ENCODE results near the gene CRIP1.

CRIP1 gene

GRCh38 chr14:105478398-105479251, 8.1 kb upstream of the CRIP1 start:
- peaks cover 12% of the 10 kb centered on the region for H3K79me1 ChIP-seq (ENCODE audit: low read depth, low read length)
- H3K9me3 ChIP-seq (replicated peaks in 1 of 2; ENCODE audit: control insufficient read depth in 2 of 2, insufficient read depth in 1 of 2, low read depth in 1 of 2, low read length in 2 of 2) = peaks cover 0 to 8% of the 10 kb centered on the region in 2 donors
- peak overlapping the region; percentile 44 for H3K9ac ChIP-seq (ENCODE audit: low read depth, low read length, poor library complexity)
- H2BK120ac ChIP-seq (ENCODE audit: low read depth, low read length) = no peak overlapping the region
- peak overlapping the region; percentile 89 for H3K18ac ChIP-seq (ENCODE audit: low read length)
- H3K4ac ChIP-seq (ENCODE audit: low read length) = no peak overlapping the region
- peak overlapping the region; percentile 96 for H2AK5ac ChIP-seq (ENCODE audit: low read depth, low read length)
- H3K14ac ChIP-seq (ENCODE audit: low read length) = peak overlapping the region; percentile 89
- peaks cover 41 to 57% of the 10 kb centered on the region in 2 donors for H3K4me1 ChIP-seq (ENCODE audit: control insufficient read depth in 2 of 2, insufficient read depth in 1 of 2, low read depth in 1 of 2, low read length in 2 of 2)
- no peak overlapping the region for H2BK5ac ChIP-seq (ENCODE audit: low read length)
- H2BK15ac ChIP-seq (ENCODE audit: low read length) = no peak overlapping the region
- no peak for DNase-seq (ENCODE audit: low spot score)
- H4K8ac ChIP-seq (ENCODE audit: low read depth, low read length) = no peak overlapping the region
- peak overlapping the region; percentile 41 for H2BK12ac ChIP-seq (ENCODE audit: low read length)
- WGBS, 2 donors (ENCODE audit: extremely low coverage in 2 of 2, insufficient read length in 2 of 2, insufficient replicate concordance in 1 of 2) = no CpG with 5 or more reads among the region's 81 CpGs
- H4K91ac ChIP-seq (ENCODE audit: low read depth, low read length, poor library complexity) = no peak overlapping the region
- H3K27me3 ChIP-seq (ENCODE audit: control insufficient read depth in 3 of 3, insufficient read depth in 3 of 3, low read depth in 1 of 3, low read length in 3 of 3) = peaks cover 0 to 67% (median 33%) of the 10 kb centered on the region in 3 experiments
- no peaks in the 10 kb centered on the region for H3K36me3 ChIP-seq (replicated peaks in 1 of 2; ENCODE audit: control insufficient read depth in 2 of 2, insufficient read depth in 2 of 2, low read length in 2 of 2)
- no peak overlapping the region for H3K23ac ChIP-seq (ENCODE audit: low read depth, low read length, poor library complexity)
- H3K27ac ChIP-seq (replicated peaks; ENCODE audit: low read length) = no peak overlapping the region
- no peak overlapping the region for H3K4me3 ChIP-seq (ENCODE audit: low read length in 2 of 2)
- H3K4me2 ChIP-seq (ENCODE audit: insufficient read depth, low read length, poor library complexity, severe bottlenecking) = peak overlapping the region; percentile 11
- no peak overlapping the region for H2AFZ ChIP-seq (ENCODE audit: low read length)

DNA sequence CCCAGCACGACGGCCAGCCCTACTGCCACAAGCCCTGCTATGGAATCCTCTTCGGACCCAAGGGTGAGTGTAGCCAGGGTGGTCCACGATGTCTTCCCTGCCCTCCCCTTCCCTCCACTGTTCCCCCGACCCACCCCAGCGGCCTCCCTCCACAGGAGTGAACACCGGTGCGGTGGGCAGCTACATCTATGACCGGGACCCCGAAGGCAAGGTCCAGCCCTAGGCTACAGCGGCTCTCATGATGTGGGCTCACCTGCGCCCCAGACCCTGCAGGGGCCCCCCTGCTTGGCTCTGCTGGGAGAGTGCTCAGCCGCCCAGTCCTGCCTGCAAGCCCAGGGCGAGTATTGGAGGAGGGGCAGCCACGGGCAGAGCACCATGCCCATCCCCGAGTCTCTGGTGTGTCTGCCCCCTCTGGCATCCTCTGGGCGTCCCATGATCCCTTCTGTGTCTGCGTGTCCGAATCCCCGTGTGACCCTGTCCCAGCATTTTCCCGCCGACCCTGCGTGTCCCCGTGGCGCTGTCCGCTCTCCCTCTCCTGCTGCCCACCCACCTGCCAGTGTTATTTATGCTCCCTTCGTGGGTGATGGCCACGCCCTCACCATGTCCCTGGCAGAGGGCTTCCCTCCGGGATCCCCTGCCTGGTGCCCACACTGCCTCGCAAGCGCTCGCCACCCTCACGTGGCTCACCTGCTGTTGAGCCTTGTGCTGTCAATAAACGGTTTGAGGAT, 7.1 kb upstream of the CRIP1 start:
- H3K23ac ChIP-seq (ENCODE audit: low read depth, low read length, poor library complexity) = peak overlapping the region; percentile 80
- H3K9me3 ChIP-seq (replicated peaks in 1 of 2; ENCODE audit: control insufficient read depth in 2 of 2, insufficient read depth in 1 of 2, low read depth in 1 of 2, low read length in 2 of 2) = peaks cover 0 to 8% of the 10 kb centered on the region in 2 donors
- H3K14ac ChIP-seq (ENCODE audit: low read length) = peak overlapping the region; percentile 82
- no peak overlapping the region for H3K4ac ChIP-seq (ENCODE audit: low read length)
- DNase-seq (ENCODE audit: low spot score) = no peak
- H3K4me2 ChIP-seq (ENCODE audit: insufficient read depth, low read length, poor library complexity, severe bottlenecking) = no peak overlapping the region
- peak overlapping the region; percentile 24 for H2BK120ac ChIP-seq (ENCODE audit: low read depth, low read length)
- H2BK15ac ChIP-seq (ENCODE audit: low read length) = peak overlapping the region; percentile 83
- H2BK12ac ChIP-seq (ENCODE audit: low read length) = peak overlapping the region; percentile 7
- H3K36me3 ChIP-seq (replicated peaks in 1 of 2; ENCODE audit: control insufficient read depth in 2 of 2, insufficient read depth in 2 of 2, low read length in 2 of 2) = no peaks in the 10 kb centered on the region
- H2BK5ac ChIP-seq (ENCODE audit: low read length) = no peak overlapping the region
- H2AK5ac ChIP-seq (ENCODE audit: low read depth, low read length) = peak overlapping the region; percentile 96
- no CpG with 5 or more reads among the region's 34 CpGs for WGBS, 2 donors (ENCODE audit: extremely low coverage in 2 of 2, insufficient read length in 2 of 2, insufficient replicate concordance in 1 of 2)
- H2AFZ ChIP-seq (ENCODE audit: low read length) = no peak overlapping the region
- H4K8ac ChIP-seq (ENCODE audit: low read depth, low read length) = no peak overlapping the region
- no peak overlapping the region for H4K91ac ChIP-seq (ENCODE audit: low read depth, low read length, poor library complexity)
- peak overlapping the region in 1 of 2 donors; percentile 50 for H3K4me3 ChIP-seq (ENCODE audit: low read length in 2 of 2)
- peaks cover 0 to 67% (median 33%) of the 10 kb centered on the region in 3 experiments for H3K27me3 ChIP-seq (ENCODE audit: control insufficient read depth in 3 of 3, insufficient read depth in 3 of 3, low read depth in 1 of 3, low read length in 3 of 3)
- no peak overlapping the region for H3K27ac ChIP-seq (replicated peaks; ENCODE audit: low read length)
- peaks cover 48 to 63% of the 10 kb centered on the region in 2 donors for H3K4me1 ChIP-seq (ENCODE audit: control insufficient read depth in 2 of 2, insufficient read depth in 1 of 2, low read depth in 1 of 2, low read length in 2 of 2)
- peaks cover 10% of the 10 kb centered on the region for H3K79me1 ChIP-seq (ENCODE audit: low read depth, low read length)
- H3K18ac ChIP-seq (ENCODE audit: low read length) = peak overlapping the region; percentile 44
- H3K9ac ChIP-seq (ENCODE audit: low read depth, low read length, poor library complexity) = peak overlapping the region; percentile 63

DNA sequence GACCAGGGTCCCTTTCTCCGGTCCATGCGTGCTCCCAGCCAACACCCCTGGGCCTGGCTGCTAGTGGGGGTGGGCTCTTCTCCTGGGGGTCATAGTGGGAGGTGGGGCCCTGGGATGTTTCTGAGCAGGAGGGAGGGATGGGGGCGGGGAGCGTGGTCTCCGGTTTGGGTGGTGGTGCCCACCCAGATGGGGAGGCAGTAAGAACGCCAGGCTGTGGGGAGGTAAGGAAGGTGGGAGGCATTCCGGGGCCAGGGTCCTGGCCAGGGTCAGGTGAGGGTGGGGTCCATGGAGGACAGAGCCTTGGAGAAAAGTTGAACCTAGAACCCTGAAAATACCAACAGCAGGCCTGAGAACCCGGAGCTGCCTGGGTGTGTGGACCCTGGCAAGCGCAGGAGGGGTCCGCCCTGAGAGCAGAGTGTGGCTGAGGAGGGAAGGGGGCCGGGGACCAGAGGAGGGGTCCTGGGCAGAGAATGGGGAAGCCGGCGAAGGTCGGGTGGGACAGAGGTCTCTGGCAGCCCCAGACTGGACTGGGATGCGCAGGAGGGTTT, 6.4 kb upstream of the CRIP1 start:
- peaks cover 0 to 61% (median 30%) of the 10 kb centered on the region in 3 experiments for H3K27me3 ChIP-seq (ENCODE audit: control insufficient read depth in 3 of 3, insufficient read depth in 3 of 3, low read depth in 1 of 3, low read length in 3 of 3)
- no peak overlapping the region for H3K4me3 ChIP-seq (ENCODE audit: low read length in 2 of 2)
- peak overlapping the region; percentile 6 for H3K18ac ChIP-seq (ENCODE audit: low read length)
- no peak overlapping the region for H4K91ac ChIP-seq (ENCODE audit: low read depth, low read length, poor library complexity)
- H3K9me3 ChIP-seq (replicated peaks in 1 of 2; ENCODE audit: control insufficient read depth in 2 of 2, insufficient read depth in 1 of 2, low read depth in 1 of 2, low read length in 2 of 2) = peaks cover 0 to 8% of the 10 kb centered on the region in 2 donors
- no peak overlapping the region for H2AFZ ChIP-seq (ENCODE audit: low read length)
- H4K8ac ChIP-seq (ENCODE audit: low read depth, low read length) = no peak overlapping the region
- H2BK5ac ChIP-seq (ENCODE audit: low read length) = peak overlapping the region; percentile 82
- peaks cover 51 to 69% of the 10 kb centered on the region in 2 donors for H3K4me1 ChIP-seq (ENCODE audit: control insufficient read depth in 2 of 2, insufficient read depth in 1 of 2, low read depth in 1 of 2, low read length in 2 of 2)
- WGBS, 2 donors (ENCODE audit: extremely low coverage in 2 of 2, insufficient read length in 2 of 2, insufficient replicate concordance in 1 of 2) = no CpG with 5 or more reads among the region's 15 CpGs
- H3K4ac ChIP-seq (ENCODE audit: low read length) = no peak overlapping the region
- H3K14ac ChIP-seq (ENCODE audit: low read length) = no peak overlapping the region
- H3K27ac ChIP-seq (replicated peaks; ENCODE audit: low read length) = no peak overlapping the region
- peak overlapping the region; percentile 96 for H2AK5ac ChIP-seq (ENCODE audit: low read depth, low read length)
- peak overlapping the region; percentile 24 for H2BK120ac ChIP-seq (ENCODE audit: low read depth, low read length)
- no peak for DNase-seq (ENCODE audit: low spot score)
- peak overlapping the region; percentile 7 for H2BK12ac ChIP-seq (ENCODE audit: low read length)
- H3K79me1 ChIP-seq (ENCODE audit: low read depth, low read length) = peaks cover 7% of the 10 kb centered on the region
- H3K9ac ChIP-seq (ENCODE audit: low read depth, low read length, poor library complexity) = no peak overlapping the region
- H3K4me2 ChIP-seq (ENCODE audit: insufficient read depth, low read length, poor library complexity, severe bottlenecking) = no peak overlapping the region
- peak overlapping the region; percentile 80 for H3K23ac ChIP-seq (ENCODE audit: low read depth, low read length, poor library complexity)
- H2BK15ac ChIP-seq (ENCODE audit: low read length) = peak overlapping the region; percentile 83
- no peaks in the 10 kb centered on the region for H3K36me3 ChIP-seq (replicated peaks in 1 of 2; ENCODE audit: control insufficient read depth in 2 of 2, insufficient read depth in 2 of 2, low read length in 2 of 2)

All from neuronal stem cell (in vitro differentiated cells).